ENCODE results near the gene ARRB2.

- TF ChIP-seq CTCF (IDR thresholded peaks at IDR 0.05; ENCODE audit: extremely low read depth in 1 of 2, insufficient read depth in 1 of 2, low read depth in 1 of 2, low read length in 2 of 2) (no peak), POLR2A (IDR thresholded peaks at IDR 0.05; ENCODE audit: low read depth, low read length) (no peak), EZH2 (IDR thresholded peaks at IDR 0.05; ENCODE audit: borderline replicate concordance, low read depth, low read length, severe bottlenecking) (no peak), POLR2AphosphoS5 (IDR thresholded peaks at IDR 0.05; ENCODE audit: insufficient read depth, low read depth, low read length) (no peak), JUN (IDR thresholded peaks at IDR 0.05; ENCODE audit: borderline replicate concordance, insufficient read depth, insufficient read length, low read depth) (no peak), MYC (IDR thresholded peaks at IDR 0.05; ENCODE audit: low read depth, low read length) (no peak), FOS (IDR thresholded peaks at IDR 0.05; ENCODE audit: borderline replicate concordance, insufficient read depth, low read length) (no peak), GATA2 (IDR thresholded peaks at IDR 0.05; ENCODE audit: insufficient read depth, insufficient read length, low read depth, low read length) (no peak)
- TF ChIP-seq, protein P1, sequence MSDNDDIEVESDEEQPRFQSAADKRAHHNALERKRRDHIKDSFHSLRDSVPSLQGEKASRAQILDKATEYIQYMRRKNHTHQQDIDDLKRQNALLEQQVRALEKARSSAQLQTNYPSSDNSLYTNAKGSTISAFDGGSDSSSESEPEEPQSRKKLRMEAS (IDR thresholded peaks at IDR 0.05; ENCODE audit: insufficient read depth, insufficient read length) = no peak
These were observed 4.3 kb upstream of the ARRB2 start for GRCh38 chr17:4706121-4706520.

Measured in endothelial cell of umbilical vein (primary cell).